GM18909 (cell line): ENCODE results near the gene GPSM3.
"Not testable (repeated sequence)": the region's sequence is repeated elsewhere in the genome, so short reads cannot be mapped to it uniquely, and the experiment has no call there.

ENCODE experiments used
- ATAC-seq: cut with Tn5 transposase; IDR thresholded peaks from one replicate; pipeline ENCODE4 v1.9.1; 2021; ENCODE audit warnings: mild to moderate bottlenecking; ENCODE audit not compliant: unreplicated experiment, poor library complexity

The GPSM3 gene, protein sequence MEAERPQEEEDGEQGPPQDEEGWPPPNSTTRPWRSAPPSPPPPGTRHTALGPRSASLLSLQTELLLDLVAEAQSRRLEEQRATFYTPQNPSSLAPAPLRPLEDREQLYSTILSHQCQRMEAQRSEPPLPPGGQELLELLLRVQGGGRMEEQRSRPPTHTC

DNA sequence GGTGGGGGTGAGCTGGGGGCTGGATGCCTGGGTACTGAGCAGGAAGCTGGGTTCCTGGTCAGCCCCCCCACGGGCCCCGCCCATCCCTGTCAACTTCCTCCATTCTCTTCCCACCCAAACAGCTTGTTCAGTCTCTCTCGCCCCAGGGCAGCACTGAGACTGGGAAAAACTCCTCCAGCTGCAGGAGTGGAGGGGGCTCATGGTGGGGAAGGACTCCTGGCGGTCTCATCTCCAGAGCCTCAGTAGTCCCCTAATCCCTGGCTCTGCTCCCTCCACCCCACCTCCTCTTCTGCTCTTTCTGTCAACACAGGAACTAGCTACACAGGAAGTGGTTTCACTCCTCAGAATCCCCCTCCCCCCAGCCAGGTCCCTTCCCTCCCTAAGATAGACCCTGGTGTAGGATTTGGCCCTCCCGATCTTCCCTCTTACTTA is at the start of gene GPSM3:
TSS of gene GPSM3 (minus strand) at position 36 of the 432 bp plus-strand sequence. CDS start 130 bp downstream, outside the sequence.
- ATAC-seq: no peak

DNA sequence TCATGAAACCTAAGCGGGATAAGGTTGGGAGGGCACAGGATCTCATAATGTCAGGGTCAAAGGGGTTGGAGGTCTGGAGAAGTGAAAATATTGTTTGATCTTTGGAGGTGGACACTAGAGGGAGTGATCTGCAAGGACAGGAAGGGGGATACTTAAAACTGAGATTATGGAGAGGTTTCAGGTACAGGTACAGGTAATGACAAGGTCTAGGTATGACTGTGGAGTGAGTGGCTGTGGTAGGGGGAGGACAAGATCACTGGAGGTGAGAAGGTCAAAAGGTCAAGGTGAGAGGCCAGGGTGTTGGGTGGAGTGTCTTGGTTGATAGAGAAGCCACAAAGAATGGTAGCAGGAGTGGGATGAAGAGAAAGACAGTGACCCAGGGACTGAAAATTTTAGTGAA is 48.2 kb upstream of the GPSM3 start:
- ATAC-seq: no peak

DNA sequence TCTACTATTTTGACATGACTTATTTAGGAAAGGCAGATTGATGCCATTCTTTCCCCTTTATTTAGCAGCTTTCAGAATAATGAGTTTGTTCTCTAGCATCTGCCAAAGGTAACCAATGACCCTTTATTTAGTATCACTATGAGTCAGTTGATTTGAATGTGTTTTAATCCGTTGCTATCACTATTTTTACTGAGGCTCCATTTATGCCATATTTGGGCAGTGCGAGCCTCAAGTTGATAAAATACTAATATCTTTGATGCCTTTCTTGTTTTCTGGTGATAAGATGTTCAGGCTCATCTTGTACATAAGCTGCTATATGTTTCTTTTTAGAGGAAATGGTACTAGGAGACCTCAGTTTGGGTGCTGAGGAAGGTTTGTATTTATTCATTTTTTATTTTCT is 47.0 kb upstream of the GPSM3 start:
- no peak for ATAC-seq

DNA sequence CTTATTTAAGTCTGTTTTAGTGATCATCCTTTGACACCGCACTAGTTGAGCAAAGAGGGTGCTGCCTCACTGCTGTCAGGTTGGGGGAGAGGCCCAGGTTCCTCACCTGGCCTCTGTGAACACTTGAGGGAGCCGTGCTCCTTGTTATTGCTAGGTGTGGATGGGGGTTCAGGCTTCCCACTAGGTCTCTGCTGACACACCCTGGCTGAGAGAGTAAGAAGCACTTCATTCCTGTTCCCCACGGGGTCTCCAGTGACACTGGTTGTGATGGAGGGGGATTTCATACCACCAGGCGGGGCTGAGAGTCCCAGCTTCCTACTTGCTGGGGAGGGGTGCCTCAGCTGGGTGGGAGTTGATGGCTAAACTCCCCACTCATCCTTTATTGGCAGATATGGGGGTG is 42.5 kb upstream of the GPSM3 start:
- ATAC-seq: no peak

DNA sequence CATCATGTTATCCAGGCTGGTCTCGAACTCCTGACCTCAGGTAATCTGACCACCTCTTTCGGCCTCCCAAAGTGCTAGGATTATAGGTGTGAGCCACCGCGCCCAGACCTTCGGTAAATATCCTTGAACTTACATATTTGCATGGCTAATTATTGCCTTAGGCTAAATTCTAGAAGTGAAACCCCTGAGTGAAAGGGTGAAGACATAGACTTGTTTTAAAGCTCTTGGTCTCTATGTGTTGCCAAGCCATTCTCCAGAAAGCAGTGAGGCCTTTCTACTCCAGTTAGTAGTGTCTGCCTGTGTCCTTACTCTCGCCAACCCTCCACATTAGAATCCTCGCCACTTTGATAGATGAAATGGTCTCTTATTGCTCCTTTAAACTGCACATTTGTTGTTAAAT is 34.0 kb upstream of the GPSM3 start:
- ATAC-seq: no peak

DNA sequence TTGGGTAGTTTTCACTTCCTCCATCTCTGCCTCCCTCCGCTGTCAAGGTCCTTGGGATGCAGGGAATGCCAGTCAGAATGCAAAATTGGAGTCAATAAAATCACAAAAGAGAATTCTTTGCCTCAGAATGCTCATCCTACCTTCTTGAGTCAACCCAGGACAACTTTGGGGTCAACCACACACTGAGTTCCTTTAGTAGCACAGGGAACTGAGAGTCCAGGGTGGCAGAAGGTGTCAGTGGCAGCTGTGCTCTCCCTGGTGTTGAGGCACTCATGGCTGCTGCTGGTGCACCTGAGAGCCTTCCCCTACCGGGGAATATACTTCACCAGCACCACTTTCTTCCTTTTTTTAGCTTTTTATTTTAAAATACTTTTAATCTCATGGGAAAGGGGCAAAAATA is 32.3 kb upstream of the GPSM3 start:
- peak; percentile 50 for ATAC-seq

DNA sequence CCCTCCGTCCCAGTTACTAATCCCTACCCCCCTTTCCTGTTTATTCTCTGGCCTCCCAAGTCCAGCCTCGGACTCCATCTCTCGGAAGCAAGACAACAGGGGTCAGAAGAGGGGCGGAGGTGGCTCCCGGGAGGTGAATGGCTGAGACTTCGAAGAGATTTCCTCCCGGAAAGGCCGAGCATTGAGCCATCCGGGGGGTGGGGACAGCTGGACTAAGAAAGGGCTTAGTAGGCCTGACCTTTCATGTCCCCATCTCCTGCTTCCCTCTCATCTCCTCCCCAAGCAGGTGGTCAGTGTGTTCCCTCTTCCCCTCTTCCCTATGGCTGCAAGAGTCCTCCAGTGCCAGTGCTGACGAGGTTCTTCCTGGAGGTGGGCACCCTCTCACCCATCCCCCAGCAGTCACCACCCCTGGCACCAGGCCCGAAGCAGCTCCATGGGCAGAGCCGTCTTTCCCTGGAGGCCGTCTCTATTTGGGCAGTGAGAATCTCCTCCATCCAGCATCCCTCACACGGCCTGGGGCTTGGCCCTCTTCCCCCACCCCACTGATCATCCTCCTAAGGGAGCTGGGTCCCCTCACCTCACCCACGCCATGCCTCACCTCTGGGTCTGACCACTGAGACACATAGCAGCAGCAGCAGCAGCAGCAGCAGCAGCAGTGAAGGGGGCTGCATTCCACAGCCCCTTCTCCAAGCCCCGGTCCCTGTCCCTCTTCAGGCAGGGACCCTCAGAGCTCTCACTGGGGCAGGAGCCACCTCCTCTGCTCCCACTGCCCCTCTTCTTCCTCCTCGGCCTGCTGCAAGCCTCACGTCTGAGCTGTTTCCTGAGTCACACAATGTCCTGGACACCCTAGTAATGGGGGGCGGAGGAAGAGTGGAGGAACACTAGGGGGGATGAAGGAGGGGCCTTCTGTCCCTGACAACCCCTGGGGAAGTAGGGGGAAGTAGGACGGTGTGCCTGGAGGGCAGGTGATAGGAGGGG is 31.1 kb upstream of the GPSM3 start, which contains the start of gene NOTCH4:
TSS of gene NOTCH4 (minus strand) at position 810 of the 978 bp plus-strand sequence. CDS start at position 671, 139 bp downstream.
- ATAC-seq: no peak

DNA sequence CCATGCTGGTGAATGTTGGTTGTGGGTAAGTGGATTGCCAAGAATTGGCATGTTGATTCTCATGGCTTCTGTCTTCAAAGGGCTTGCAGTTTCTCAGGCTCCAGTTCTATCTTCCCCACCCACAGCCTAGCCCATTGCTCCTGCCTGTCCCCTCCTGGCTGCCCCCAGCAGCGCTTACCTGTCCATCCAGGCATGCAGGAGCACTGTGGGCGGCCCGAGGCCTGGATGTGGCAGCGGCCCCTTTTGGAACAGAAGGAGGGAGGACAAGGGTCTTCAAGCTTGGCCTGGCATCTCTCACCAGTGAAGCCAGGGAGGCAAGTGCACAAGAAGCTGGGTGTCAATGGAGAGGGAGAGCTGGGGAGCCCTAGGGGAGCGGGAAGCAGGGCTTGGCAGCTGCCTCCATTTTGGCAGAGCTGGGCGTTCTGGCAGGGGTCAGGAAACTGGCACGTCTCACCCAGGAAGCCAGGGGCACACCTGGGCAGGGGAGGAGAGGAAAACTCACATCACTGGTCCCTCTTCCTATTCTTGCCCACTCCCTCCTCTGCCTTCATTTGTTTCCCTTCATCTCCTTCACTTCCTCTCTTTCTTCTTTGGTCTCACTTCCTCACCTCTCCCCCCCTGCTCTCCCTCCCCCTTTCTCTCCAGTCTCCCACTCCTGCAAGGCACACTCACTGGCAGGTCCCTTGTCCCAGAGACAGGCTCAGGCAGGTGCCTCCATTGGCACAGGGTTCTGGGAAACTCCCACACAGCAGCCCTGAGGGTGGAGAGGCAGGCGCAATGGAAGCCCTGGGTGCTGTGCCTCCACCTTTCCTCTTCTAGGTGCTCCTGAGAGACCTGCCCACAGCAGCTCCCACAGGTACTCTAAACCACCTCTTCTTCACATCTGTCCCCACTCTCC is 30.1 kb upstream of the GPSM3 start:
- no peak for ATAC-seq

DNA sequence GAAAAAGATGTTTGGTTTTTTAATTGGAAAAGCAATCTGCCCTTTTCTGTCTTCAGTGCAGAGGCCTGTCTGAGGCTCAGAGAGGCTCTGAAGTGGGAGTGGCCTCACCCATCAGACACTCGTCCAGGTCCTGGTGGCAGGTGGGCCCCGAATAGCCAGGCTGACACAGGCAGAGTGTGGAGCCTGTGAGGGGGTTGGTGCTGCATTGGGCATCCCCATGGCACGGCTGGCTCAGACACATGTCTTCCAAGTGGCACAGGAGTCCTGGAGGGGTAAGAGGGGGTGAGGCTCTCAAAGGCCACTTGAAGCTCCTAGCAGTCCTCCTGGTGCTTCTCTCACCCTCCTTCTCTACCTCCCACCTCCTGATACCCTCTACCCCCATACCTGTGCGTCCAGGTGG is 27.6 kb upstream of the GPSM3 start:
- ATAC-seq: no peak

DNA sequence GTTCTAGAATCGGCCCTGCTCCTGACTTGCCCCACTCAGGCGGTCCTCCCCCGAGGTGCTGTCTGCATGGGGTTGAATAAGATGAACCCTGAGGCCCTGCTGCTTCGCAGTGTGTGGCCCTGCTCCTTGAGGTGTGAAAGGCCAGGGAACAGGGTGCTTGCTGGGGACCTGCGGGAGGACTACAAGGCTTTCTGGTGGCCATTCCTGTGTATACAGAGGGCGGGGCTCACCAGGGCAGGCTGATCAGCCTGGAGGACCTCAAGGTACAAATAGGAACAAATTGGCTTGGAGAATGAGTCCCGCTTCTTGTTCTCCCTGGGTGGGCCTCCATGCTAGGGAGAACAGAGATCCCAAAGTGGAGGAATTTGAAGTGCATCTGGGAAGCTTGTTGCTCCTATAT is 25.7 kb upstream of the GPSM3 start:
- no peak for ATAC-seq

DNA sequence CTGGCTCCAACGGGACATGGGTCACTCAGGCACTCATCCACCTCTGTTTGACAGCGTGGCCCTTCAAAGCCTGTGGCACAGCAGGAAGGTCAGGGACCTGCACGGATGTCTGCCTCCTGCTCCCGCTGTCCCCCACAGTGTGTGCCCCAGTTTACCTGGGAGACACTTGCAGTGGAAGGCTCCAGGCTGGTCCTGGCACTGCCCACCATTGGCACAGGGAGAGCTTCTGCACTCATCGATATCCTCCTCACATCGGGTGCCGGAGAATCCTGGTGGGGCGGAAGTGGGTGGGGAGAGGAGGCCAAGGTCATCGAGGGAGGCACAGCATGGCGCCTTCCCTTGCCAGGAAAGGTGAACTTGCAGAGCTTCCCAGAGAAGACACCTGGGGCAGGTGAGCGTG is 24.6 kb upstream of the GPSM3 start:
- ATAC-seq: no peak

DNA sequence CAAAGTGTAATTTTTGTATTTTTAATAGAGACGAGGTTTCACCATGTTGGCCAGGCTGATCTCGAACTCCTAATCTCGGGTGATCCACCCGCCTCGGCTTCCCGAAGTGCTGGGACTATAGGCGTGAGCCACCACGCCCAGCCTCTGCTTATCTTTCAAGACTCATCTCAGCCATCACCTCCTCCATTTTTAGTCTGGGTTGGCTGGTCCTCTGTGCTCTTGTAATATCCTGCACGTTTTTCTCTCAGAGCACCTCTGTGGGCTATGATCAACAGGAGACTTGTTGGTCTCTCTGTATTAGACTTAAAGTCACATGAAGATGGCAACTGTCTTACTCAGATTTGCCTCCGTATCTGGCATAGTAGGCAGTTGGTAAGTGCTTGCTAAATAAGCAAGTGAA is 23.8 kb upstream of the GPSM3 start:
- ATAC-seq: no peak

DNA sequence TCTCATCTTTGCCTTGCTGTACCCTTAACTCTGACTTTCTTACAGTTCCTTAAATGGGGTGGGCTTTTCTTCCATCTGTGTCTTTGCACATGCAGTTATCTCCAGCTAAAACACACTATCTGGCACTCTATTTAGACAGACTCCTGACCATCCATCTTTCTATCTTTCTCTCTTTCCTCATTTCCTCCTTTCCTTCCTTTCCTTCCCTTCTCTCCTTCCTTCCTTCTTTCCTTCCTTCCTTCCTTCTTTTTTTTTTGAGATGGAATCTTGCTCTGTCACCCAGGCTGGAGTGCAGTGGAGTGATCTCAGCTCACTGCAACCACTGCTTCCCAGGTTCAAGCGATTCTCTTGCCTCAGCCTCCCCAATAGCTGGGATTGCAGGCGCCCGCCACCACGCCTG is 23.2 kb upstream of the GPSM3 start:
- no peak for ATAC-seq

DNA sequence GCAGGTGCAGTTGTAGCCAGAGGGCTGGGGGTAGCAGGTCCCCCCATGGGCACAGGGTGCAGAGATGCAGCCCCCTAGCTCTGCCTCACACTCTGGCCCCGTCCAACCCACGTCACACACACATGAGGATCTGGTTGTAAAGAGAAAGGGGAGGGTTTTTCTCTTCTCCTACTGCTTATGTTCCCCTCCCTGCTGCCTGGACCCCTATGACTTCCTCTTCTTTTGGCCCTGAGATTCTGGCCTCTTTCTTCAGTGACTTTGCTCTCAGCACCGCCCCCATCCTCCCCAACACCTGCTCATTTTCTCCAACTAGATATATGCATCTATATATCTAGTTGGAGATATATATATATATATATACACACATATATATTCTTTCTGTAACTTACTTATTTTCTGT is 21.7 kb upstream of the GPSM3 start:
- ATAC-seq: no peak

DNA sequence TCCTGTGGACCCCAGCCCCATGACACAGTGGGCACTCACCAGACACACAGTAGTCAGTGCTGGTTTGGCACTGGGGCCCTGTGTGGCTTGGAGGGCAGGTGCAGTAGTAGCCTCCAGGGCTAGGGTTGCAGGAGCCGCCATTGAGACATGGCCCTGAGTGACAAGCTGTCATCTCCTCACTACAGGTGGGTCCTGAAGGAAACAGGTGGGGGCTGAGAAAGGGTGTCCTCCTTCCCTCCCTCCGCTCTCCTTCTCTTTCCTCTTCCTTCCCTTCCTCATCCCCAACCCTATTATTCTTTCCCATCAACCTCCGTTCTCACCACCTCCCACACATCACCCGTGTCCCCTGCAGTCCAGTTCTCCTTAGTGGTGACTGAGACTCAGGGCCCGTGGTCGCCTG is 21.2 kb upstream of the GPSM3 start:
- no peak for ATAC-seq

DNA sequence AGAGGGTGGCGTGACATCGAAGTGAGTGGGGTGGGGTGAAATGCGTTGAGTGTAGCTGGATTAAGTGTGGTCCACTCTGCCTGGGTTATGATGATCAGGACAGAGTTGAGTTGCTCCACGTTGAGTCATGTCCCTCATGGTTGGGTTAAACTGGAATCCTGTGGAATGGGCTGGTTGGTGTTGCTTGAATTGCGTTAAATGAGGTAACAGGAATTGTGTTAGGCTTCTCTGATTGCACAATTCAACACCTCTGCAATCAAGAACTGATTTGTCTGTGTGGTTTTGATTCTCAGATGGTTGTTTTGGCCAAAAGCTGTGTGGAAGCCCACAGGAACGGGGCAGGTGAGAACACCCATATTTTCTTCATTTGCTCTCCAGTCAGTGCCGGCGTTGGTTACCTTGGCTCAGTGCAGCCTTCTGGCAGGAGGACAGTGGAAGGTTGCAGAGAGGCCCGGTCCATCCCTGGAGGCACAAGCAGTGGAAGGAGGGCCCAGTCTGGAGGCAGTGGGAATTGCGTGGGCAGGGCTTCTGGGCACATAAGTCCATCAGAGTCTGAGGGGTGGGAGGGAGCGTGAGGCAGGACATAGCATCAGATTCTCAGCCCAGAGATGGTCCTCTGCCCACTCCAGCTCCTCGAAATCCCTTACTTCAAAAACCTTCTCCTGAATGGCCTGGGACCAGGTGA is 19.8 kb upstream of the GPSM3 start:
- ATAC-seq: no peak

DNA sequence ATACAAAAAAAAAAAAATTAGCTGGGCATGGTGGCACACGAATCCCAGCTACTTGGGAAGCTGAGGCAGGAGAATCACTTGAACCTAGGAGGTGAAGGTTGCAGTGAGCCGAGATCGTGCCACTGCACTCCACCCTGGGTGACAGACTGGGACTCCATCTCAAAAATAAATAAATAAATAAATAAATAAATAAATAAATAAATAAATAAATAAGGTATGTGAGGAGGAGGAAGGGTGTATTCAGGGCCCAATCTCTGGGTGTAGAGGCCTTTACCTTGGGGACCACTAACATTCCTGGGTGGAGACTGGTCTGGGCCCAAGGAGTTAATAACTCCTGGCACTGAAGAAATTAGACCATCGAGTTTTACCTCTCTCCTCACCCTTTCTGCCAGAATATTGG is 19.0 kb upstream of the GPSM3 start:
- not testable (repeated sequence) for ATAC-seq

DNA sequence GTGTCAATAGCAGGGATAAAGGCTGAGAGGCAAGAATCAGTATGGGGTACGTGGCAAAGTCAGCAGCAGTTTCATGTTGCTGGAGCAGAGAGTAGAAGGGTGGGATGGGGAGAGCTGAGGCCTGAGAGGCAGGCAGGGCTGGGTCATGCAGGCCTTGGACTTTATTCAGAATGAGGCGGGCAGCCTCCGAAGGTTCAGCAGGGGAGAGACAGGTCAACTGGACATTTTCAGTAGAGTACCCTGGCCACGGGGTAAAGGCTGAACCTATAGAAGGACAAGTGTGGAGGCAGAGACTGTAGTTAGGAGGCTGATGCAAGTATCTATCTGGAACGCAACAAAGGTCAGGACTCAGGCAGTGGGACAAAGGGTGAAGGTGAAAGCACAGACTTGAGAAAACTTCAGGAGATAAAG is 17.8 kb upstream of the GPSM3 start:
- no peak for ATAC-seq

DNA sequence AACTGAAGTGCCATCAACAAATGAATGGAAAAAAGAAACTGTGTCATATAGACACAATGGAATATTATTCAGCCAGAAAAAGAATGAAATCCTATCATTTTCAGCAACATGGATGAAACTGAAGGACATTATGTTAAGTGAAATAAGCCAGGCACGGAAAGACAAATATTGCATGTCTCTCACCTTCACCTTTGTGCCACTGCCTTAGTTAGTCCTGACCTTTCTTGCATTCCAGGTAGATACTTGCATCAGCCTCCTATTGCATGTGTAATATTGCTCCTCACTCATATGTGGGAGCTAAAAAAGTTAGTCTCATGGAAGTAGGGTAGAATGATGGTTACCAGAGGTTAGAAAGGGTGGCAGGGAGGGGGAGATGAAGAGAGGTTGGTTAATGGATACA is 16.6 kb upstream of the GPSM3 start:
- no peak for ATAC-seq

DNA sequence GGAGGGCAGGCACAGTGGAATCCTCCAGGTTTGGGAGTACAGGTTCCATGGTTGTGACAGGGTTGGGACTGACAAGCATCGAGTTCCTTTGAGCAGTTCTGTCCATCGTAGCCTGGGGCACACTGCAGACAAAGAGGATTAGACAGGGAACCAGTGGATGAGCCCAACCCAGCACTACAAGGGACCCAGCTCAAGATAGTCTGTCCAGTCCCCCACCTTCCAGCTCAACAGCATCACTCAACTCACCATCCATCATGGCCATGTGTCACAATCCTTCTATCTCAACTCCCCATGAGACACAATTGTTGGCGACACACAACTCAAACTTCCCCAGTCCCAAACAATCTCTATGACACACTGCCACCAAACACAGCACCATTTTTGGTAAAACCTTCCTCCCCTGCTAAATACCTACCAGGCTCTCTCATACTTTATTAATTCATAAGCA is 11.8 kb upstream of the GPSM3 start:
- no peak for ATAC-seq
